Measurements from ENCODE around the gene ASAH2B. TPM values are rescaled to one million over a fixed set of nuclear protein-coding genes. Genes with fewer than 3 reads are reported as not detected.
"Not testable (repeated sequence)": the region's sequence is repeated elsewhere in the genome, so short reads cannot be mapped to it uniquely, and the experiment has no call there.

The ASAH2B gene
- 10 to 100 TPM; 11.1 to 12.0 TPM for total RNA-seq

DNA sequence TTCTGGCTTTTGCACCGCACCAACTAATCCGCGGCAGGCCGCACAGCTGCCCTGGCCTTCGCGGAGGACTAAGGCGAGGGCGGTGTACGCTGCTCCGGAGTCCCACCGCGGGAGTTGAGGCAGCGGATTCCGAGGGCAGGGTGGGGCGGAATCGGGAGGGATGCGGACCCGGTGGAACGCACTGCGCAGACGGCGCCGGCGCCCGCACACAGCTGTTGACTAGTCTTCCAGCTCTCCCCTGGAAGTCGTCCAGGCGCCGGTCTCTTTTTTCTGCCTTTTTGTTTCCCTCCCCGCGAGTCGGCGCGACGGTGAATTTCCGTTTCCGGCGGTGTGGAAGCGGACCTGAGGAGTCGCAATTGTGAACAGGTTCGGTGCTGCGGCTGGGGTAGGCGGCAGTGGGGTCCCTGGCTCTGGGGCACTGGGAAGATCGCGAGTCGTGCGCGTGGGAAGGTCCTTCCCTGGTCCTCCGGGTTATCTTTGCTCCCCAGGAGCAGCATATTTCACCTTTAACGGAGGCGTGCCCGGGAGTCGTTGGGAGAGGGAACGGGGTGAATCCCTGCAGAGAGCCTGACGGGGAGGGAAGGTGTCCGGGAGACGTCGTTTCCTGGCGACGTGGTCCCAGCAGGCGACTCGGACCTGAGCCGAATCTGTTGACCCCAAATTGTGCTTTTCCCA lies at the start of gene ASAH2B:
Gene ASAH2B, plus strand, starts transcription at position 319 of the 675 bp plus-strand sequence. CDS start 5,195 bp downstream, outside the sequence.
- H3K4me3 Mint-ChIP-seq = peak within 1 kb of the TSS; percentile 90 to 96
- peak; percentile 82 to 84 for DNase-seq
- H3K27me3 Mint-ChIP-seq (ENCODE audit: low read depth) = no peaks in the 10 kb centered on the region
- H3K27ac Mint-ChIP-seq = peak within 1 kb of the TSS; percentile 94
- ATAC-seq (replicated peaks in 1 of 2) = peak; percentile 86 to 89
- H3K9me3 Mint-ChIP-seq = no peaks in the 10 kb centered on the region
- H3K36me3 Mint-ChIP-seq (ENCODE audit: insufficient read depth in 2 of 2) = peaks cover 0 to 2% of the 10 kb centered on the region in 2 donors
- H3K4me1 Mint-ChIP-seq (ENCODE audit: low read depth) = peaks cover 18% of the 10 kb centered on the region

DNA sequence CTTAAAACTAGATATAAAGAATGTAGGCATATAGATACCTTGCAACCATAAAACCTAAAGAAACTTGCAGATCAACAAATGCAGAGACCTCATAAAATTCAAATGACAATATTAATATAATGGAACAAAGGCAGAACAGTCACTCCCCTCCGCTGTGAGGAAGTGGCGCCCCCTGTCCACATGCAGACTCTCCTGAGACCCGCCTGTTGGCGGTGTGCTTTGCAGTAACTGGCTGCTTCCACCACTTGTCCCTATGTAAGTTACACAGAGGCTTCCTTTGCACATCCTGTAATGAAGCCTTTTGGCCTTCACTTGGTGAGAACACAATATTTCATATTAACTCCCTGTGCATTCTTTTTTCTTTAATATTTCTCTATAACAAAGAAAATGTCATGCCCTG lies 41.9 kb upstream of the ASAH2B start:
- not testable (repeated sequence) for ATAC-seq (replicated peaks in 1 of 2); H3K4me3 Mint-ChIP-seq; H3K36me3 Mint-ChIP-seq (ENCODE audit: insufficient read depth in 2 of 2); H3K27me3 Mint-ChIP-seq (ENCODE audit: low read depth); H3K27ac Mint-ChIP-seq; H3K4me1 Mint-ChIP-seq (ENCODE audit: low read depth); H3K9me3 Mint-ChIP-seq; DNase-seq

DNA sequence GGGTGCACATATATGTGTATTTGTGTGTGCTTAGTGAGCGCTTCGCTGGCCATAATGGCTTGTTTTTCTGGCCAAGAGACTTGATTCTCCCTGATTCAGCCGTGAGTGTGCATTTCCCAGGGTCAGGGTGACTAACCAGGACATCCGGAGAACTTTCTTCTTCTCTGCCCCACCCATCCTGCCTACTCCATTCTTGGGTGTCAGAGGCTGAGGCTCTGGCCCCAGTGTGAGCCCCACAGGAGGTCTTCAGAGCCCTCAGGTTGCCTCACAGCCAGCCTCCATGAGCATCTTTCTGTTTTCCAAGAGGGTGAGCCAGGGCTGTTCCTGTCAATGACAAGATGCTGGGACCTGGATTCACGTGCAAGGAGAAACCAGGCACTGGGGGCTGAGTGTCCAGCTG lies 37.8 kb upstream of the ASAH2B start:
- not testable (repeated sequence) for H3K4me3 Mint-ChIP-seq; H3K27me3 Mint-ChIP-seq (ENCODE audit: low read depth); H3K27ac Mint-ChIP-seq; H3K9me3 Mint-ChIP-seq; H3K36me3 Mint-ChIP-seq (ENCODE audit: insufficient read depth in 2 of 2); DNase-seq; H3K4me1 Mint-ChIP-seq (ENCODE audit: low read depth); ATAC-seq (replicated peaks in 1 of 2)

DNA sequence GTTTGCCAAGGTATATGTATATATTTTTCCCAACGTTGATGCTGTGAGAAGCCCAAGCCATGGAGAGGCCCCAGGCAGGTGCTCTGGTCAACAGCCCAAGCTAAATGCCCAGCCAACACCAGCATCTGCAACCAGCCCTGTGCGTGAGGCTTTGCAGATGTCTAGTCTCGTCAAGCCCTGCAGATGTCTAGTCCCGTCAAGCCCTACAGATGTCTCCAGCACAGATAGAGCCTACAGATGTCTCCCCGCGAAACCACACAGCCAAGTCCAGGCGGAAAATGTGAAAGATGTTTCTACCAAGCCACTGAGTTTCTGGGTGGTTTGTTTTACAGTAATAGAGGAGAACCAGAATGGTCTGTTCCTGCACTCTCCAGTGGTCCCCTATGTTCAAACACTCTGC lies 36.7 kb upstream of the ASAH2B start:
- not testable (repeated sequence) for H3K27me3 Mint-ChIP-seq (ENCODE audit: low read depth); DNase-seq; H3K4me3 Mint-ChIP-seq; H3K9me3 Mint-ChIP-seq; ATAC-seq (replicated peaks in 1 of 2); H3K36me3 Mint-ChIP-seq (ENCODE audit: insufficient read depth in 2 of 2); H3K4me1 Mint-ChIP-seq (ENCODE audit: low read depth); H3K27ac Mint-ChIP-seq

DNA sequence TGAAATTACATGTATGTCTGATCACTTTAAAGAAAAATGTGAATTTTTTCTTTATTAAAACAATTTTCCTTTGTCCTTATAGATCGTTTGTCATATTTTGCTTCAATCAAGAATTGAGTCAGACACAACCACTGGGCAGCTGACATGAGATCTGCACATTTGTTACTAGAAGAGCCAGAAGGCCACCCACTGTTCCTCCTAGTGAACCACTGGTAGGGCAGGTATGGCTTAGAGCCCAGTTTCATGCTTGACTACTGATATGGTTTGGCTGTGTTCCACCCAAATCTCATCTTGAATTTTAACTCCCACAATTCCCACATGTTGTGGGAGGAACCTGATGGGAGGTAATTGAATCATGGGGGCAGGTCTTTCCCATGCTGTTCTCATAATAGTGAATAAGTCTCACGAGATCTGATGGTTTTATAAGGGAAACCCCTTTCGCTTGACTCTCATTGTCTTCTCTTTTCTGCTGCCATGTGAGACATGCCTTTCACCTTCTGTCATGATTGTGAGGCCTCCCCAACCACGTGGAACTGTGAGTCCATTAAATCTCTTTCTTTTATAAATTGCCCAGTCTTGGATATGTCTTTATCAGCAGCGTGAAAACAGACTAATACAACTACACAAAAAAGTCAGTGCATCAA lies 35.2 kb upstream of the ASAH2B start:
- not testable (repeated sequence) for H3K27me3 Mint-ChIP-seq (ENCODE audit: low read depth); H3K9me3 Mint-ChIP-seq; H3K4me1 Mint-ChIP-seq (ENCODE audit: low read depth); H3K27ac Mint-ChIP-seq; H3K36me3 Mint-ChIP-seq (ENCODE audit: insufficient read depth in 2 of 2); DNase-seq; H3K4me3 Mint-ChIP-seq
- peak; percentile 47 to 69 for ATAC-seq (replicated peaks in 1 of 2)

DNA sequence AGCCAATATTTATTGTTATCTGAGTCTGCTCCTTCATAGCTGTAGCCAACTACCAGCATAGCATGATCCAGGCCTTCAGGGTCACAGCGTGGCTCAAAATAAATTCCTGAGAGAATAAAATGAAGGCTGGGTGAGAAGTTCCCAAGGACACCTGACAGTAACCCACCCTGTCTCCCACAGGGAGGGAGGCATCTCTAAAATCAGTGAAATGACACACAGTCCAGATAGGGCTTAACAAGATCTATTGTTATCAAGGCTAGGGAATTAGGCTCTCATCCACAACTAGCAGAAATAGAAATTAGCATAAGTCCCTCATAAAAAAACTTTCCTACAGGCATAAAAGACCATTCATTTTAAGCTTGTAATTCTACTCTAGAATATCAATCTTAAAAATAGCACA lies 33.7 kb upstream of the ASAH2B start:
- not testable (repeated sequence) for H3K4me3 Mint-ChIP-seq; H3K27me3 Mint-ChIP-seq (ENCODE audit: low read depth); H3K4me1 Mint-ChIP-seq (ENCODE audit: low read depth); H3K36me3 Mint-ChIP-seq (ENCODE audit: insufficient read depth in 2 of 2); H3K9me3 Mint-ChIP-seq; ATAC-seq (replicated peaks in 1 of 2); DNase-seq; H3K27ac Mint-ChIP-seq

DNA sequence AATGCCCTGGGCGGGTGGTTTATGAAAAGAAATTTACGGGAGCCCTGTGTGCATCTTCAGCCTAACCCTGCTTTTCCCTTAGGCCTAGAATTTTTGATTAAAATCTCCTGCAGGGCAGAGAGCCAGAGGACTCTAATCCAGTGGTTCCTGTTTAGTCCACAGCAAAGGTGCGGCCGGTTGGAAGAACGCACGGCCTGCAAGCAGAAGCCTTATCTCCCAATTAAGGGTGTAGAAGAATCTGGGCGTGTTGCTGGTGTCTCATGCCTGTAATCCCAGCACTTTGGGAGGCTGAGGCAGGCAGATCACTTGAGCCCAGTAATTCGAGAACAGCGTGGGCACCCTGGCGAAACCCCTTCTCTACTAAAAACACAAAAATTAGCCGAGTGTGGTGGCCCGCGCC lies 29.5 kb upstream of the ASAH2B start:
- not testable (repeated sequence) for H3K27ac Mint-ChIP-seq; H3K36me3 Mint-ChIP-seq (ENCODE audit: insufficient read depth in 2 of 2); DNase-seq; H3K4me1 Mint-ChIP-seq (ENCODE audit: low read depth); ATAC-seq (replicated peaks in 1 of 2); H3K9me3 Mint-ChIP-seq; H3K4me3 Mint-ChIP-seq; H3K27me3 Mint-ChIP-seq (ENCODE audit: low read depth)

DNA sequence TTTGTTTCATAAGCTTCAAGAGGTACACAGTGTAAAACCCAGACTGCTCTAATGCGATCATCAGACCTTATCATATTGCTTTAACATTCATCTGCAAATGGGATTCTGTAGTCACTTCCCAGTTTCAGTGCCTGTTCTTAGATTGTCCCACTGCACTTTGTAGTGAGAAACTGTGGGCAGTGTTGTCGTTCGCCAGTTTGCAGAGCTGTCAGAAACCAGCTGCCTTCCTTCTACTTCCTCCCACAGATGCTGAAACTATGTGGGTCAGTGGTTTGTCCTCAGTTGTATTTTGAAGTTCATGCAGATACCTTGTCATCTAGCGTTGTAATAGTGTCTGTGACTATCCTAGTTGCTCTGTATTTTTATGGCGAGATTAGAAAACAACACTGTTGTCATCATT lies 15.9 kb upstream of the ASAH2B start:
- not testable (repeated sequence) for H3K27ac Mint-ChIP-seq; H3K9me3 Mint-ChIP-seq; H3K4me1 Mint-ChIP-seq (ENCODE audit: low read depth); DNase-seq; H3K4me3 Mint-ChIP-seq; H3K36me3 Mint-ChIP-seq (ENCODE audit: insufficient read depth in 2 of 2)
- peak in 1 of 2 donors; percentile 42 for ATAC-seq (replicated peaks in 1 of 2)
- peaks cover 33% of the 10 kb centered on the region for H3K27me3 Mint-ChIP-seq (ENCODE audit: low read depth)

DNA sequence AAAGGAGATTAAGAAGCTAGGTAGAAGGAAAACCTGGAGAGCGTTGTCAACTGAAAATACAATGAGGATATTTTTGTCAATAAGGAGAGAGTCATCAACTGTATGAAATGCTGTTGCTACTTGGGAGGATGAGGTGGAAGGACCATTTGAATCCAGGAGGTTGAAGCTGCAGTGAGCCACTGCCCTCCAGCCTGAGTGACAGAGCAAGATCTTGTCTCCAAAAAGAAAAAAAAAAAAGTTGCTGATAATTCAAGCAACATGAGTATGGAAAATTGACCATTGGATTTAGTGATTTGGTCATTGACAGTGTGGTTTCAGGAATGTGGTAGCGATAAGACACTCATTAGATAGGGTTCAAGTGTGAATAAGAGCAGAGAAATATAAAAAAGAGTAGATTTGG lies 11.6 kb upstream of the ASAH2B start:
- not testable (repeated sequence) for H3K4me3 Mint-ChIP-seq; DNase-seq; ATAC-seq (replicated peaks in 1 of 2); H3K27ac Mint-ChIP-seq; H3K9me3 Mint-ChIP-seq; H3K36me3 Mint-ChIP-seq (ENCODE audit: insufficient read depth in 2 of 2); H3K4me1 Mint-ChIP-seq (ENCODE audit: low read depth)
- peaks cover 35% of the 10 kb centered on the region for H3K27me3 Mint-ChIP-seq (ENCODE audit: low read depth)

DNA sequence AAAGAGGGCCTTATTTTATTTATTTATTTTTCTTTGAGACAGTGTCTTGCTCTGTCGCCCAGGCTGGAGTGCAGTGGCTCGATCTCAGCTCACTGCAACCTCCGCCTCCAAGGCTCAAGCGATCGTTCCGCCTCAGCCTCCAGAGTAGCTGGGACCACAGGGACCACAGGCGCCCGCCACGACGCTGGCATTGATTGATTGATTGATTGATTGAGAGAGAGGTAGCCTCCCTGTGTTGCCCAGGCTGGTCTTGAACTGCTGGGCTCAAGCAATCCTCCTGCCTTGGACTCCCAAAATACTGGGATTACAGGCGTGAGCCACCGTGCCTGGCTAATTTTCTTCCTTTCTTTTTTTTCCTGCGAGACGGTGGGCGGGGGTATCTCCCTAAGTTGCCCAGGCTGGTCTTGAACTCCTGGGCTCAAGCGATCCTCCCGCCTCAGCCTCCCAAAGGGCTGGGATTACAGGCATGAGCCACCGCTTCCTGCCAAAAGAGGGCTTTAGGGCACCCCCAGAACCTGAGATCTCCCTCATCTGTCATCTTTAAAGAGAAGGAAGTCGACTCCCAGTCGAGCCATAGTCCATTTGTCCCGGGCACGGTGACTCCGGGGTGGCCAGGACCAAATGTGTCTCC lies 634 bp upstream of the ASAH2B start:
- peak overlapping the region; percentile 82 for H3K27ac Mint-ChIP-seq
- not testable (repeated sequence) for H3K9me3 Mint-ChIP-seq; H3K36me3 Mint-ChIP-seq (ENCODE audit: insufficient read depth in 2 of 2); DNase-seq; H3K27me3 Mint-ChIP-seq (ENCODE audit: low read depth); ATAC-seq (replicated peaks in 1 of 2)
- peaks cover 18% of the 10 kb centered on the region for H3K4me1 Mint-ChIP-seq (ENCODE audit: low read depth)
- peak overlapping the region; percentile 90 to 96 for H3K4me3 Mint-ChIP-seq

DNA sequence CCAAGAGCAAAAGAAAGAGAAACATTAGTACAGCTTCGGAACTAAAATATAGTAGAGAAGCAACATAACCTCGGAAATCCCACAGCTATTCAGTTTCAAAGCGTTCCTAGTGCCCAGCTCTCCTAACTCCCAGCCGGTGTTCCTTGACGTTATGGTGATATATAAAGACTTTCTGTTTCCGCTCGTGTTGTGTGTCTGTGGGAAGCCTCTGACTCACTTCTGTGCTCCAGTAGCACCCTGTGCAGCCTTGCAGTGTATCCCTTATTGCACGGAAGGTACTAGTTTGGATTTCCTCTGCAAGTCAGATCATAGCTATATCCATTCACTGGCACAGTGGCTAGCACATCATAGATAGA lies 535 bp downstream of the ASAH2B start:
- H3K36me3 Mint-ChIP-seq (ENCODE audit: insufficient read depth in 2 of 2) = peaks cover 0 to 2% of the 10 kb centered on the region in 2 donors
- DNase-seq = peak; percentile 29 to 33

DNA sequence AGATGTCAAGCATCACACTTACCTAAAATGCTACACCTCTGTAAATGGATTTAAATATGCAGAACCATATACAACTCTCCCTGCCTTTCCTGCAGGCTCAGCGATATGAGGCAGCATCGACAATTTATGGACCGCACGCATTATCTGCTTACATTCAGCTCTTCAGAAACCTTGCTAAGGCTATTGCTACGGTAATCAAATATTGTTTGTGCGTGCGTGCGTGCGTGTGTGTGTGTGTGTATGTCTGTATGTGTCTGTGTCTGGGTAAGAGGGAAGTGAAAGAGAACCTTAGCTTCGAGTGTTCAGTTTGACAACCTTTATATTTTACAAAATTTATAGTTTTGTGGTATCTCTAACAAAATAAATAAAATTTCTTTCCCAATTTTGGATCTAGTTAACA lies 3.1 kb downstream of the ASAH2B start:
- not testable (repeated sequence) for H3K4me3 Mint-ChIP-seq; H3K36me3 Mint-ChIP-seq (ENCODE audit: insufficient read depth in 2 of 2); H3K9me3 Mint-ChIP-seq; ATAC-seq (replicated peaks in 1 of 2); DNase-seq; H3K27me3 Mint-ChIP-seq (ENCODE audit: low read depth); H3K27ac Mint-ChIP-seq
- peaks cover 18% of the 10 kb centered on the region for H3K4me1 Mint-ChIP-seq (ENCODE audit: low read depth)

More for the DNA sequence above, 535 bp downstream of the ASAH2B start:
- no peaks in the 10 kb centered on the region for H3K27me3 Mint-ChIP-seq (ENCODE audit: low read depth)
- peak overlapping the region; percentile 90 to 96 for H3K4me3 Mint-ChIP-seq
- peaks cover 18% of the 10 kb centered on the region for H3K4me1 Mint-ChIP-seq (ENCODE audit: low read depth)
- no peaks in the 10 kb centered on the region for H3K9me3 Mint-ChIP-seq
- peak overlapping the region; percentile 94 for H3K27ac Mint-ChIP-seq
- ATAC-seq (replicated peaks in 1 of 2) = peak; percentile 70 to 72

DNA sequence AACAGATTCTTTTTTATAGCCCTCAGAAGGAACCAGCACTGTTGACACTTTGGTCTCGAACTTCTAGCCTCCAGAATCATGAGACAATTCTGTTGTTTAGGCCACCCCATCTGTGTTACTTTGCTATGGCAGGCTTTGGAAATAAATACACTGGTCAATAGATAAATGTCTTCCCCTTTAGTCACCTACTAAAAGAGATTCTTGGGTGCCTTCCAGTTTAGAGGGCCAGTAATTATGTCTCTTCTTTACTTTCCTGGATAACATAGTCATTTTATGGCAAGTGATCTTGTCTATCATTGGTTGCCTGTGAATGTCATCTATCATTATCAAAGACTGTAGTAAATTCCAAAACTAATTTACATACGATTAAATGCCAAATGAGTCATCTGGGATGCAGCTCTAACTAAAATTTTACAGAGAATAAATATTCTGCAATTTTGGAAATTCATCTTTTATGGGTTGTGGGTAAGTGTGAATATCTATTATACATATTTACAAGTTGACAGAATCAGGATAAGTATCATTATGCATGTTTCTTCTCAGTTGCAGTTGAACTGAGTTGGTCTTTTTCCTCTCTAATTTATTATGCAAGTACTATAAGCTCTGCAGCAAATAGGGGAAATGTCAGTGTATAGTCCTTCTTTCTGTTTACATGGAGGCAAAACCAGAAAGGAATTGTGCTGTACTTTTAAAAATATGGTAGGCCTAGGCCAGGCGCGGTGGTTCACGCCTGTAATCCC lies 27.2 kb downstream of the ASAH2B start:
- H3K4me3 Mint-ChIP-seq; H3K4me1 Mint-ChIP-seq (ENCODE audit: low read depth); H3K27me3 Mint-ChIP-seq (ENCODE audit: low read depth); H3K36me3 Mint-ChIP-seq (ENCODE audit: insufficient read depth in 2 of 2); H3K9me3 Mint-ChIP-seq; H3K27ac Mint-ChIP-seq; DNase-seq; ATAC-seq (replicated peaks in 1 of 2): not testable (repeated sequence)
